Stomach (tissue), 9 donors: ENCODE measurements around the gene MALRD1. TPM values are rescaled to one million over a fixed set of nuclear protein-coding genes. Genes with fewer than 3 reads are reported as not detected.
A peak's percentile ranks its signal among the peaks of the same experiment; 100 is the strongest.

Experiments used
- DNase-seq, 2 donors: peaks; one replicate each; pipeline versions ENCODE4 v3.0.0 to v3.0.0-alpha.2; 2013 to 2019
- H3K27ac ChIP-seq, 5 donors: fragments of 200-600 bp in 4 of 5; sonication (generic) in 4 of 5; one replicate each; pipeline ENCODE4 v1.5.1; 2013 to 2019; ENCODE audit warnings: mild to moderate bottlenecking in 1 of 5, moderate library complexity in 1 of 5
- H3K27me3 ChIP-seq, 3 donors: fragments of 200-600 bp; sonication (generic); one replicate each; pipeline ENCODE4 v1.5.1; 2017 to 2019; ENCODE audit warnings: mixed run types in 1 of 3
- H3K36me3 ChIP-seq, 4 donors: fragments of 200-600 bp; sonication (generic); 1 replicate in 3 of 4; 2 replicates in 1 of 4; pipeline ENCODE4 v1.5.1; 2016 to 2019
- H3K4me1 ChIP-seq, 4 donors: fragments of 200-600 bp; sonication (generic); one replicate each; pipeline ENCODE4 v1.5.1; 2016 to 2019
- H3K4me3 ChIP-seq, 4 donors: fragments of 200-600 bp; sonication (generic) in 3 of 4; one replicate each; pipeline ENCODE4 v1.5.1; 2016 to 2019; ENCODE audit warnings: mild to moderate bottlenecking in 1 of 4
- H3K9me3 ChIP-seq, 4 donors: fragments of 200-600 bp; sonication (generic); one replicate each; pipeline ENCODE4 v1.5.1; 2016 to 2019
- CTCF ChIP-seq, 7 experiments: fragments of 450-650 bp in 4 of 7; fragments of 200-600 bp in 3 of 7; sonication (generic) in 3 of 7; IDR thresholded peaks; one replicate each; pipeline ENCODE4 v1.5.1; 2016 to 2019; ENCODE audit warnings: antibody characterized with exemption in 7 of 7, control low read depth in 2 of 7, mild to moderate bottlenecking in 1 of 7
- EP300 ChIP-seq: sonication (generic); formaldehyde crosslinking; IDR thresholded peaks from one replicate; pipeline ENCODE4 v1.6.1; 2017; ENCODE audit warnings: antibody characterized with exemption
- POLR2A ChIP-seq, 4 donors: fragments of 450-650 bp; IDR thresholded peaks; one replicate each; pipeline ENCODE4 v1.6.1; 2016; ENCODE audit warnings: antibody characterized with exemption in 4 of 4, control low read depth in 2 of 4, mild to moderate bottlenecking in 1 of 4, moderate library complexity in 1 of 4
- POLR2AphosphoS5 ChIP-seq, 3 donors: sonication (generic); formaldehyde crosslinking; IDR thresholded peaks; one replicate each; pipeline ENCODE4 v1.6.1; 2016; ENCODE audit warnings: antibody characterized with exemption in 3 of 3
- WGBS, 5 donors: extraction: QIAGEN DNeasy Blood & Tissue Kit in 3 of 5; methylation state at CpG; one replicate each; pipeline versions ENCODE4 v1.1.5 to v1.1.7; 2013 to 2018; 5-methylcytosine and 5-hydroxymethylcytosine counted together
- intact Hi-C: fragments of 100-400 bp; cut with DNase I; formaldehyde crosslinking; loops from one replicate; pipeline ENCODE4 v1.15.1; 2023; ENCODE audit warnings: low total_unique reads
- polyA plus RNA-seq, 3 donors: library from polyadenylated mRNA; stranded (reverse); fragments of 200-250 nt; gene quantifications; one replicate each; pipeline ENCODE4 v1.2.3, GENCODE V29; 2013
- total RNA-seq, 5 donors: library from RNA; depleted of rRNA; stranded (reverse); fragments of >200 nt; gene quantifications; one replicate each; pipeline versions ENCODE4 v1.1.0 to v1.2.3, GENCODE V29; 2014 to 2016
- donor health status: healthy with polysubstance abuse.
- donor health status: Bipolar disorder and iron deficiency.
- donor health status: healthy.

Gene MALRD1
- total and polyA plus RNA-seq, 8 donors, result 0.10 to 9.7 (median 0.94) TPM; not detected in 2

- Histone ChIP-seq H3K27me3 (no peaks in the 10 kb centered on the region), H3K4me1 (no peaks in the 10 kb centered on the region), H3K4me3 (no peak overlapping the region), H3K36me3 (no peaks in the 10 kb centered on the region), H3K9me3 (no peaks in the 10 kb centered on the region), H3K27ac (no peak overlapping the region)
- WGBS, 5 donors, result 29 to 54% (median 35%) methylated on average over 4 of the region's 4 CpGs
- intact Hi-C loops, result no loop called here
- DNase-seq, result peak in 1 of 2 donors; percentile 5
- no peak for TF ChIP-seq POLR2A (IDR thresholded peaks at IDR 0.05)
- no peak for TF ChIP-seq POLR2AphosphoS5 (IDR thresholded peaks at IDR 0.05)
- TF ChIP-seq EP300, result no peak
- no peak for TF ChIP-seq CTCF (IDR thresholded peaks at IDR 0.05)
Measured at GRCh38 chr10:19325581-19325980, 277.0 kb downstream of the MALRD1 start.

- Histone ChIP-seq H3K36me3 (no peaks in the 10 kb centered on the region), H3K27me3 (no peaks in the 10 kb centered on the region), H3K27ac (no peak overlapping the region), H3K4me1 (no peaks in the 10 kb centered on the region), H3K9me3 (peaks cover 0 to 4% (median 0%) of the 10 kb centered on the region in 4 donors), H3K4me3 (no peak overlapping the region)
- DNase-seq, result no peak
- intact Hi-C loops, result no loop called here
- TF ChIP-seq POLR2AphosphoS5 (IDR thresholded peaks at IDR 0.05), result no peak
- no peak for TF ChIP-seq EP300
- no peak for TF ChIP-seq CTCF (IDR thresholded peaks at IDR 0.05)
- TF ChIP-seq POLR2A (IDR thresholded peaks at IDR 0.05), result no peak
- WGBS, 5 donors, result 84 to 98% (median 95%) methylated on average over 2 of the region's 2 CpGs
Measured at GRCh38 chr10:19328582-19328981, 280.0 kb downstream of the MALRD1 start.

- Histone ChIP-seq H3K9me3 (peaks cover 0 to 4% (median 0%) of the 10 kb centered on the region in 4 donors), H3K4me3 (no peak overlapping the region), H3K4me1 (no peaks in the 10 kb centered on the region), H3K36me3 (no peaks in the 10 kb centered on the region), H3K27me3 (no peaks in the 10 kb centered on the region), H3K27ac (no peak overlapping the region)
- DNase-seq, result no peak
- TF ChIP-seq EP300, result no peak
- TF ChIP-seq CTCF (IDR thresholded peaks at IDR 0.05), result no peak
- no peak for TF ChIP-seq POLR2A (IDR thresholded peaks at IDR 0.05)
- no peak for TF ChIP-seq POLR2AphosphoS5 (IDR thresholded peaks at IDR 0.05)
- intact Hi-C loops, result no loop called here
- WGBS, 5 donors, result 79 to 95% (median 91%) methylated on average over 1 of the region's 1 CpG
Measured at GRCh38 chr10:19329475-19329874, 280.9 kb downstream of the MALRD1 start.

GRCh38 chr10:19332304-19332703 lies 283.7 kb downstream of the MALRD1 start:
- H3K27me3 ChIP-seq, result no peaks in the 10 kb centered on the region
- H3K4me1 ChIP-seq, result no peaks in the 10 kb centered on the region
- no peak for DNase-seq

More at GRCh38 chr10:19332304-19332703, 283.7 kb downstream of the MALRD1 start:
- intact Hi-C loops, result no loop called here
- H3K36me3 ChIP-seq, result no peaks in the 10 kb centered on the region
- peaks cover 0 to 4% (median 0%) of the 10 kb centered on the region in 4 donors for H3K9me3 ChIP-seq
- TF ChIP-seq POLR2A (IDR thresholded peaks at IDR 0.05), result no peak
- no peak for TF ChIP-seq POLR2AphosphoS5 (IDR thresholded peaks at IDR 0.05)
- TF ChIP-seq CTCF (IDR thresholded peaks at IDR 0.05), result no peak
- TF ChIP-seq EP300, result no peak
- no peak overlapping the region for H3K27ac ChIP-seq
- no peak overlapping the region for H3K4me3 ChIP-seq
